ENCODE measurements around the gene BRCC3.
"Not testable (repeated sequence)": the region's sequence is repeated elsewhere in the genome, so short reads cannot be mapped to it uniquely, and the experiment has no call there.

Gene BRCC3

DNA sequence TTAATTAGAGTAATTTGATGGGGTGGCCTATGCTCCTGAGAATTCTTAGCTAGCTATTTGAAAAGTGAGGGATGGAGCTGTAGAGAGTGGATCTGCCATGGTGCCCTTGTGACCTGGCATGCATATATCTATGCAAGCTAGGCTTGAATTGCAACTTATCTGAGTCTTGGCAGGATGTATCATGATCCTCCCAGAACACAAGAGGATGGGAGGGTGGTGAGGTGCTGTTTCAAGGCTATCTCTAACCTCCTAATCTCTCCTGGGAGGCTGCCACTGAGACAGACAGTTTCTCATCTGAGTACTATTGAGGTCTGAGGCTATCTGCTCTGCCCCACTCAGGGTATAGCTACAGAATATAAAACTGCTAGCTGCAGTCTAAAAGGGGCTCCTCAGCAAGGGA lies 56.6 kb downstream of the BRCC3 start:
- no peak for DNase-seq (ENCODE audit: low read depth)

GRCh38 chrX:155132110-155132509 lies 60.8 kb downstream of the BRCC3 start:
- H3K4me3 ChIP-seq (ENCODE audit: low read depth, low read length): no peak overlapping the region
- no peak for DNase-seq (ENCODE audit: low read depth)

More for the DNA sequence above, 56.6 kb downstream of the BRCC3 start:
- H3K4me3 ChIP-seq (ENCODE audit: low read depth, low read length): no peak overlapping the region

DNA sequence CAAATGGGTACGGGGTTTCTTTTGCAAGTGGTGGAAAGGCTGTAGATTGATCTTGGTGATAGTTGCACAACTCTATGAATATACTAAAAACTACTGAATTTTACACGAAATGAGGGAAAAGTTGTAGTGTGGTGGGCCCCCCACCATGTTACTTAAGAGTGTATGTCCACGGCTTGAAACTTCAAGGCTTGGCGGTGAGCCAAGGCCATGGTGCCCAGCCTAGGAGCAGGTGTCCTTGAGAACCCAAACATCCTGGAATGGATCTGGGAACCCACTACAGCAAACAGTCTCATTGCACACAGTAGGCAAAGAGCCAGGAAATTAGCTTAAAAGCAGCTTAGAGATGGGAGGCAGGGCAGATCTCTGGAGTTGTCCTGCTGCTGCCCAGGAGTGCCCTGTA lies 62.9 kb downstream of the BRCC3 start:
- no peak overlapping the region for H3K4me3 ChIP-seq (ENCODE audit: low read depth, low read length)

DNA sequence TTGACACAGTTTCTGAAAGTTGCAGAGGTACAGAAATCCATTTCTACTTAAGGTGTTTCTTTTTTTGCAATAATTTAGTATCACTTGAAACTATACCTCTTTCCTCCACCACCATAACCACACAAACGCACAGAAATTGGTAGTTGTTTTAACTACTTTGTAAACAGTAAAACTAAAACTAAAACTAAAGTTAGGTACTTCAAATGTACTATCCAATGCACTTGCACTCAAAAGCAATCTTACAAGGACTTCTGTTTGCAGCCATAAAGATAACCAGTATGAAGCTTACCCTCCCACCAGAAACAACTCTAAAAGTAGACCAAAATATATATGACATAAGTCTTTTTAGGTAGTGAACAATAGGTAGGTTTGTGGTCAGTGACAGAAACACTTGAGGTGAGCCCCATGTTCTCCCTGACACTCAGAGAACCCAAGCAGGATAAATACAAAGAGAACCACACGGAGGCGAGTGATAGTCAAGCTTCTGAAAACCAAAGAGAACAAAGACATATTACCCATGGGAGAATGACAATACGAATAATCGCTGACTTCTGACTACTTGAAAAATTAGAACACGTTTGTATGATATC lies 72.7 kb downstream of the BRCC3 start:
- DNase-seq (ENCODE audit: low read depth): no peak
- H3K4me3 ChIP-seq (ENCODE audit: low read depth, low read length): no peak overlapping the region

More for the DNA sequence above, 62.9 kb downstream of the BRCC3 start:
- DNase-seq (ENCODE audit: low read depth): no peak

- no peak for DNase-seq (ENCODE audit: low read depth)
- no peak overlapping the region for H3K4me3 ChIP-seq (ENCODE audit: low read depth, low read length)
Observed at GRCh38 chrX:155144926-155145325, 73.6 kb downstream of the BRCC3 start.

DNA sequence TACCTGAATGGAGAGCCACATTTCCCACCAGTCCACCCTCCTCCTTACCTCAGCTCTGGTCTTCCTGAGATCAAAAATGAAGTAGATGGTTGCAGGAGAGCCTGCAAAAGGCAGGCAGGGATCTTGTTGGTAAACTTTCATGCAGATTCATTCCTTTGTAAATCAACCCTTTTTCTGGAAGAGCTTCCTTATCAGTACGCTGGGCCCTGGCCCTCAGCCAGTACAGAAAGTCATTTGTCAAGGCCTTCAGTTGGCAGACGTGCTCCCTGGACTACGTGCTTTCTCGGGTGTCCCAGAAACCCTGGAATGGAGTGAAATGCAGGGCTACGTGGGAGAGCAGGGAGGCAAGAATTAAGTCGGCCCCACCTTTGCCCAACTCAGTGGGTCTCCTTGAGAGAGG lies 76.3 kb downstream of the BRCC3 start:
- DNase-seq (ENCODE audit: low read depth); H3K4me3 ChIP-seq (ENCODE audit: low read depth, low read length): not testable (repeated sequence)

DNA sequence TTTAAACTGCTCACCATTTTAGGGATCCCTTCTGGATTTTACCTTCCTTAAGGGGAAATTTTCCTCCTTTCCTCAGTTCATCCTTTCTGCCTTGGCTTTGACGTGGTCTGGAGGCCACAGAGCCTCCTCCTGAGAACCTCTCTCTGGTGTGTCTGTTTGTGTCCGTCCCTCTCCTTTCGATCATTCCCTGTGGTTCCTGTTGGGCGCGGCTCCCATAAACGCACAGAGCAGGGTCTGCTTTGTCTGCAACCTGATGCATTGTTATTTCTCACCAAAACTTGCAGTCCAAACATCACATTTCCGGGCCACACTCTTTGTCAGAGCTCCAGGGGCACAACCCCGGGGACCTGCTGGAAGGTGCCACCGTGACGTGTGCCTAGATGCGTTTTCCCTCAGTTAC lies 76.9 kb downstream of the BRCC3 start:
- DNase-seq (ENCODE audit: low read depth); H3K4me3 ChIP-seq (ENCODE audit: low read depth, low read length): not testable (repeated sequence)

GRCh38 chrX:155148724-155149537 lies 77.6 kb downstream of the BRCC3 start:
- H3K4me3 ChIP-seq (ENCODE audit: low read depth, low read length): no peak overlapping the region
- DNase-seq (ENCODE audit: low read depth): no peak

GRCh38 chrX:155169881-155170280 lies 98.6 kb downstream of the BRCC3 start:
- no peak overlapping the region for H3K4me3 ChIP-seq (ENCODE audit: low read depth, low read length)
- DNase-seq (ENCODE audit: low read depth): no peak

Data from skeletal muscle cell (primary cell).